SKM-1 treated with dmso at 0.1 percent for 144 hours (cell line): Measurements from ENCODE around the gene PKNOX2.

Source experiments
- DNase-seq: peaks from one replicate; lab custom pipeline; 2025; ENCODE audit not compliant: unreplicated experiment; lab: John Stamatoyannopoulos, UW

PKNOX2 gene

DNA sequence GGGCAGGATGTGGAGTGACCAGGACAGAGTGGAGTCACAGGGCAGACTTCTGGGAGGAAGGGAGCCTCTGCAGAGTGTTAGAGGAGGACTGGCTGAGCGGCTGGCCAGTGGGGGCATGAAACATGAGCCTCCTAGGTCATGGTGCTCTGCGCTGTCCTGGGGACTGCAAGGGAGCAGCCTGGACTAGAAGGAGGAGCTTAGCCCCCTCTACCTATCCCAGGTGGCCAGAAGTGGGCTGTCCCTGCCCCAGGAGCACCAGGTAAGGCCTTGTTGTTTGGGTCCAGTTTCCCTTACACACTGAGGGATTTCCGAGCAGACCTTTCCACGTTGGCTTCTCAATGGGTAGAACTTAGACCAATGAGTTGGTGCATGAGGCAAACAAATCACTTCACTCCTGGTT lies 7.4 kb downstream of the PKNOX2 start:
- DNase-seq = no peak

DNA sequence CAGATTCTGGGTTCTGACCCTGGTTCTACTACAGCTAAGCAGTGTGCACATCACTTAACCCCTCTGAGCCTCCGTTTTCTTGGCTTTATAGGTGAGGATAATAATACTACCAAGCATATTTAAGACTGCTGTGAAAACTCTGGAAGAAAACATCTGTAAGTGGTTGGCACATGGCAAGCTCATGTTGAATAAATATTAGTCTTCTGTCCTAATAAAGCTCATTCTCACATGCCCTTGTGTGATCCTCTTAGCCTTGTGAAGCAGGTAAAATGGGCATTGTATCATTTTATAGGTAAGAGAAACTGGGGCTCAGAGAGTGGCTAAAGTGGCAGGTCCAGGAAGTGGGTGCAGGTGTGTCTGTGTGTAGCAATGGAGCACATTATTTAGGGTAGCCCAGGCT lies 8.5 kb downstream of the PKNOX2 start:
- DNase-seq = no peak

GRCh38 chr11:125173556-125173955 lies 9.0 kb downstream of the PKNOX2 start:
- no peak for DNase-seq

DNA sequence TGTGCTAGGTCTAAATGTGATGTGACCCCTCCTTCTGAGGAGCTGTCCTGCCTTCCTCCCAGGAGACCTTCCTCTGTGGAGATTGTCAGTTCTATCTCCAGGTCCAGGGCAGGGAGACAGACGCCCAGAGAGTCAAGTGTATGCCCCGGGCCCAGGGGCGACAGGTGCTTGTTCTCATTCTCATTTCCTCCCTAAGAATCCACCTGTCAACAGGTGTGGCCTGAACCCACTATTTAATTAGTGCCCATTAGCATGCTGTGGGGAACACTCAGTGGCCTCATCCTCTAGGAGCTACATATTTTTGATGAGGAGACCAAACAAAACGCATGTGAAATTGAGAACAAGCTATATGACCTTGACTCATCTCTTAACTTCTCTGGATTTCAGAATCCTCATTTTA lies 9.5 kb downstream of the PKNOX2 start:
- DNase-seq = no peak

- DNase-seq = no peak
Measured at GRCh38 chr11:125174686-125175085, 10.1 kb downstream of the PKNOX2 start.

- DNase-seq = no peak
Measured at GRCh38 chr11:125175166-125175565, 10.6 kb downstream of the PKNOX2 start.

DNA sequence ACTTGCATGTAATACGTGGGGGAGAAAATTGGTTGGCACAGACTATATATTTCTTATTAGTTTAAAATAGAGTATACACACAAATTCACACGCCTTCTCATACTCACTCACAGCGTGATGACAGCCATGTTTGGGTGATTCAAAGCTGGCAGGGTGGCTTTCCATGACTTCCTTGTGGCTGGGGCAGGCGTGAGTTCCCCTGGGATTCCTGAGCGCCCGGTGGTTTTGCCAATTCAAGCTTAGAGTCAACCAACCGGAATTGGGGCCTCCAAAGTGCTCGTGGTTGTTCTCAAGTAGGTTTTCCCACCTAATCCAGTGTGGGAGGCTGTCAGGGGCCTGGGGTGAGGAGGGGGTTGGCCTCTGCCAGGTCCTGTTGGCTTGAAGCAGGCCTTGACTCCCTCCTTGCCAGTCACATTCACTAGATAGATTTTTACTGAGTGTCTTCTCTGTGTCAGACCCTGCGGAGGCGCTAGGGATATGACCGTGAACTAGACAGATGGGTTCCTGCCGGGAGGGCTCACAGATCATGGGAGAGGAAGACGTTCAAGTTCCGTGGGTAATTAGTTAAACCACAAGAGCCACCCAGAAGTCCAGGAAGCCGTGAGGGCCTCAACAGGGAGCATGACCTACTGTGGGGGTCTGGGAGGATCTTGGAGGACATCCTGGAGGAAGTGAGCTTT lies 11.5 kb downstream of the PKNOX2 start:
- no peak for DNase-seq

DNA sequence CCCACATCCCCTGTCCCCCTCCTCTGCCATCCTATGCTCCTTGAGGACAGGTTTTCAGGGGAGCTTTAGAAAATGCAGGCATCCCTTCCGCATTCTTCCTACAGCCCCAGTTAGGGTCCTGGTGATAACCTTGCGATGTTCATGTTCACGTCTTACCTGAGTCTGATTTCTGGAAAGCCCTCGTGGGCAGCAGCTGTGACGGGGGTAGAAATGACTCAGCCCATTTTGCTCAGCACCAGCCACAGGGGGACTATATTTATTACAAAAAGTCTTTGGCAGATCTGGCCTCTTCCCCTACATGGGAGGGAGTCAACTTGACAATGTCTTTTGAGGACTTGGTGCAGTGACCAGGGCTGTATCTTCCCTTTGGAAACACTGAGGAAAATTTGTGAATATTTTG lies 12.3 kb downstream of the PKNOX2 start:
- no peak for DNase-seq

- no peak for DNase-seq
Measured at GRCh38 chr11:125177543-125177942, 13.0 kb downstream of the PKNOX2 start.

- no peak for DNase-seq
Measured at GRCh38 chr11:125179346-125179745, 14.8 kb downstream of the PKNOX2 start.

DNA sequence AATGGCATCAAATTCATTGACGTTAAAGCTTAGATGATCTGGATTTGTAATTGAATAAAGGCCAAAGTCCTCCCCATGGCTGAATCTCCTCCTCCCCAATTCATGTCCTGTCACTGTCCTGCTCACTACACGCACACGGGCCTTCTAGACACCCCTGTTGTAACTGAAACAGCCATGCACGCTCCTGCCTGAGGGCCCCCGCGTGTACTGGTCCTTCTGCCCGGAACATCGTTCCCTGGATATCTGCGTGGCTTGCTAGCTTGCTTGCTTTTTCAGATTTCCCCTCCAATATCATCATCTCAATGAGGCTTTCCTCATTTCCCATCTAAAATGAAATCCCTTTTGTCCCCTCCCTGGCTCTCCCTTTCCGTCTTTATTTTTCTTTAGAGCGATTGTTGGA lies 15.3 kb downstream of the PKNOX2 start:
- DNase-seq = no peak

- DNase-seq = no peak
Measured at GRCh38 chr11:125180413-125181305, 16.1 kb downstream of the PKNOX2 start.

GRCh38 chr11:125182573-125182972 lies 18.0 kb downstream of the PKNOX2 start:
- no peak for DNase-seq

DNA sequence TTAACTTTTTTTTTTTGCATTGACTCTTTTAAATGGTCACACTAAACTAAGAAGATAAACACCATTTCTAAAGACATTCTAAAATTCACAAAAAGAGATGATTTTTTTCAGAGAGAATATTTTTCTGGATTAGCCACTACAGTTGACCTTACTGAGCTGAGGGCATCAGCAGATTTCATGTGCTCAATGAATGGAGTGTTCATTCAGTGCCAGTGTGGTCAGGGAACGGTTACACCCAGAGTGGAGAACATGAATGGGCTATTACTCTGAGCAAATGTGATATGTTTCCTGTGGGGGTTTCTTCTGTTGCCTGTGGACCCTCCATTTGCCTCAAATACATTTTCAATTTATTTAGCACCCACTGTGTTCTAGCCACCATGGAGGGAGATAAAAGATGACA lies 19.1 kb downstream of the PKNOX2 start:
- DNase-seq = no peak

DNA sequence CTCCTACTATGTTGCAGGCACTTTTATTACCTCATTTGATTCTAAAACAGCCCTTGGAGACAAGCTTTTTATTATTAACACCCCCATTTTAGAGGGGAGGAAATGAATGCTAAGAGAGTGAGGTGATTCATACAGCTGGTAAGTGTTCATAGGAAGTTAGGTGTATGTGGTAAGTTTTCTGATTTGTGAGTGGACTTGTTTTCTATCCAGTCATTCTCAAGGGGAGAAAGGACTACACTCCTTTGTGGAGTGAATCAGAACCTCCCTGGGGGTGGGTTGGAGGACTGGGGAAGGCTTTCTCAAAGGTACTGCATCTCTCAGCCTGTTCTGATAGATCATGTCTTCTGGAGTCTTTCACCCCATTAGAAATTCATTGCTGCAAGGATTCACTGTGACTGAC lies 23.5 kb downstream of the PKNOX2 start:
- DNase-seq = no peak

DNA sequence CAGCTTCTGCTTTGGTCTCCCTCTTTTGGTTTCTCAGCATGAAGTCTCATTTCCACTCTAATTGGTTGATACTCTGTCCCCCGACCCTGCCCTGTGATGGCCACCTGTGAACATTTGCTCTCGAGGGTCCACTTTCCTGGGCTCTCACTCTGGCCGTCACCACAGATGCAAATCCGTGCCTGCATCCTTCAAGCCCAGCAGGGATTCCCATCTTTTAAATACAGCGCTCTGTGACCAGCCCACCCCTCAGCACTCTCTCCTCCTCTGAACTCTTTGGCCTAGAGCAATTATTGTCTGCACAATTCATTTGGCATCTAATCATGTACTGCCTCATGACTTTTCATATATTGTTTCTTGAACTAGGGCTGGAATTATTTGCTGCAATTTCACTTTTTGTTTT lies 26.0 kb downstream of the PKNOX2 start:
- DNase-seq = no peak

DNA sequence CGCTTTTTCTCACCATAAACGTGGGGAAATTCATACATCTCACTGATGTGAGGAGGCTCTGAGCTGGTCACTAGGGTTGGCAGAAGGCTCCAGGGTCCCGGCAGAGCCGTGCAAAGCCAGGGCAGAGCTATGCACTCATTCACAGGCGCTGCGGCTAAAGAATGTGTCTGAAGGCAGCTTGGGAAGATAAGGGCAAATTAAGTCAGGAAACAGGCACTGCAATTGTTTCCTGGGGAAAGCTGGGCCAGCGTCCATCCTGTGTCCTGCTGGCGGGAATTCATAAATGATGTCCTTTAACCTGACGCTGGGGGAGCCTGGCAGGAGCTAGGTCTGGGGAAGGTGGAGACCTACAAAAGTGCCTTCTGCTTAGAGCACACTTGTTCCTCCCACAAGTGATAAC lies 27.6 kb downstream of the PKNOX2 start:
- no peak for DNase-seq

DNA sequence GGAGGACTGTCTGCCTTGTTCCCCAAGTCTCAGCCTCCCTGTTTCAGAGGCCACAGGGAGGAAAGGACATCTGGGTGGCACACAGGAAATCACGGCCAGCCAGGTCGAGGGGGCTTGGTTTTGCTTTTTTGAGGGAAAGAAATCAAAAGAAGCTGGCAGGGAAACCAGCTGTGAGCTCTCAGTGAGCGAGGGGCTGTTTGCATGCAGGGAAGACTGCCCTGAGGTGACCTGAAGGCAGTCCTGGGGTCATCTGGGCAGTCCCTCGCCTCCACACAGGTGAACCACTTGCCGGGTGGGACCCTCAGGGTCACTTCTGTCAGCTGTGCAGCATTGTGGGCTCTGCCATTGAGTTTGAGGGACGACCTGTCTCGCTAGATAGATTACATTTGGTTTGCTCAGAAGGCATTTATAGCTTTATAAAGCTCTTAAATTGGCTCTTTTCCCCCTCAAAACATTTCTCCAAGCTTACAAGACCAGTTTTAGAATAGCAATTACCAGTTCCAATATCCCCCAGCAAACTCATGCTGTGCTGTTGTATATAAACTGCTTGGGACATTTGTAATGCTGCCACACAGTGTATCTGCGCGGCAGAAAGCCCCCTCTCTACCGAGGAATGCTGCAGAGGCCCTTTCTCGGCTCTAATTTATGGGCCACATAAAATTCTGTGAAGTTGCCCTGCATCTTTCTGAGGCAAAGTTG lies 28.3 kb downstream of the PKNOX2 start:
- no peak for DNase-seq

GRCh38 chr11:125193416-125193726 lies 28.8 kb downstream of the PKNOX2 start:
- no peak for DNase-seq

DNA sequence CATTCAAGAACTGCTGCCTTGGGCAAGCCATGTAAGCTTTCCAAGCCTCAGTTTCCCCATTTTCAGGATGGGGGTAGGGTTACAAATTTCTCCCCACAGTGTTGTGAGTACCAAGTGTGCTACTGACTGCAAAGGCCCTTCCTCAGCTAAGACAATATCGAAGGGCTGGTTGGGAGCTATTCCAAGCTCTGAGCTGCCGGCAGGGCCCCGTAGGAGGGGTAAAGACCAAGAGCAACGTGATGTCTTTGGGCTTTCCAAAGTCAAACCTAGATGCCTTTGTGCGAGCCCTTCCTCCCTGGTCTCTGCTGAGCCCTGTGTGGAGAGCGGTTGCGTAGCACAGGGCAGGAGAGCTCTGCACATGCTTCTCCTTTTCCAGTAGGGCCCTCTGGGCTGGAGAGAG lies 29.3 kb downstream of the PKNOX2 start:
- no peak for DNase-seq

- no peak for DNase-seq
Measured at GRCh38 chr11:125199915-125200314, 35.4 kb downstream of the PKNOX2 start.

DNA sequence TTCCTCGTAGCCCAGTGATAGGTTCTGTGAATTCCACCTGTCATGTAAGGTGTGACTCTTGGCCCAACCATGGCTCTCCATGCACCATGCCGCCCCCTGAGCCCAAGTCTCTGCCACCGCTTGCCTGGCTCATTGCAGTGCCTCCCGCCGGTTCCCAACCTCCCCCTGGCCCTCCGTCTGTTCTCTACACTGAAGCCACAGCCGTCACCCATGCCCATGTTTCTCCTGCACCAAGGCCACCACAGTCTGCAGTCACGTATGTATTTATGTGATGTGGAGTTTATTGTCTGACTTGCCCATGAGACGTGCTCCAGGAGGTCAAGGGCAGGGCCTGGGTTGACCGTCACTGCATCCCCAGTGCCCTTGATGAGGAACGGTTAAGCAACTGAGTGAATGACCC lies 35.9 kb downstream of the PKNOX2 start:
- no peak for DNase-seq
